Astrocyte (in vitro differentiated cells and primary cell): Measurements from ENCODE around the gene FGF12. TPM values are rescaled to one million over a fixed set of nuclear protein-coding genes. Genes with fewer than 3 reads are reported as not detected.

Source experiments
- DNase-seq: peaks from one replicate; pipeline ENCODE4 v3.0.0-alpha.2; 2010; ENCODE audit warnings: low read depth
- FAIRE-seq: peaks from 2 replicates; lab custom pipeline; 2011; peaks lifted over from hg19 to GRCh38; lab: Jason Lieb, UNC
- H2AFZ ChIP-seq: 2 replicates; pipeline ENCODE4 v1.6.0; 2012; ENCODE audit warnings: low read depth, low read length, inconsistent platforms
- H3K27ac ChIP-seq: 2 replicates; pipeline ENCODE4 v1.5.1; 2011; ENCODE audit warnings: low read depth, low read length, inconsistent platforms
- H3K27me3 ChIP-seq: 2 replicates; pipeline ENCODE4 v1.6.0; 2011; ENCODE audit warnings: low read length, inconsistent platforms; ENCODE audit not compliant: insufficient read depth
- H3K36me3 ChIP-seq: 2 replicates; pipeline ENCODE4 v1.5.1; 2011; ENCODE audit warnings: low read length, inconsistent platforms; ENCODE audit not compliant: insufficient read depth
- H3K4me1 ChIP-seq: 2 replicates; pipeline ENCODE4 v1.5.1; 2011; ENCODE audit warnings: low read length, inconsistent platforms; ENCODE audit not compliant: insufficient read depth
- H3K4me2 ChIP-seq: 2 replicates; pipeline ENCODE4 v1.6.0; 2012; ENCODE audit warnings: low read length, inconsistent platforms
- H3K4me3 ChIP-seq: 2 replicates; pipeline ENCODE4 v1.5.1; 2011; ENCODE audit warnings: low read depth, mild to moderate bottlenecking, low read length, inconsistent platforms; ENCODE audit not compliant: insufficient read depth
- H3K79me2 ChIP-seq: 2 replicates; pipeline ENCODE4 v1.6.0; 2012; ENCODE audit warnings: mild to moderate bottlenecking, low read length, inconsistent platforms; ENCODE audit not compliant: insufficient read depth
- H3K9ac ChIP-seq: 2 replicates; pipeline ENCODE4 v1.6.0; 2012; ENCODE audit warnings: mild to moderate bottlenecking, low read length, inconsistent platforms
- H3K9me3 ChIP-seq: 2 replicates; pipeline ENCODE4 v1.5.1; 2012; ENCODE audit warnings: low read depth, mild to moderate bottlenecking, low read length, inconsistent platforms; ENCODE audit not compliant: insufficient read depth
- H4K20me1 ChIP-seq: 2 replicates; pipeline ENCODE4 v1.6.0; 2012; ENCODE audit warnings: low read length, inconsistent platforms; ENCODE audit not compliant: insufficient read depth
- H3K27ac Mint-ChIP-seq: one replicate; pipeline ENCODE4 v1.8.0; 2021; ENCODE audit warnings: mild to moderate bottlenecking, mixed read lengths; ENCODE audit not compliant: unreplicated experiment
- H3K27me3 Mint-ChIP-seq: one replicate; pipeline ENCODE4 v1.8.0; 2021; ENCODE audit warnings: low read depth, mixed read lengths; ENCODE audit not compliant: unreplicated experiment
- H3K36me3 Mint-ChIP-seq: one replicate; pipeline ENCODE4 v1.8.0; 2021; ENCODE audit warnings: low read depth, mixed read lengths; ENCODE audit not compliant: unreplicated experiment
- H3K4me1 Mint-ChIP-seq: one replicate; pipeline ENCODE4 v1.8.0; 2021; ENCODE audit warnings: low read depth, mixed read lengths; ENCODE audit not compliant: unreplicated experiment
- H3K4me3 Mint-ChIP-seq: one replicate; pipeline ENCODE4 v1.8.0; 2021; ENCODE audit warnings: mild to moderate bottlenecking, moderate library complexity, mixed read lengths; ENCODE audit not compliant: unreplicated experiment
- H3K9me3 Mint-ChIP-seq: one replicate; pipeline ENCODE4 v1.8.0; 2021; ENCODE audit warnings: mild to moderate bottlenecking, mixed read lengths; ENCODE audit not compliant: unreplicated experiment
- EZH2 ChIP-seq: IDR thresholded peaks from 2 replicates; pipeline ENCODE4 v1.6.1; 2012; ENCODE audit warnings: mild to moderate bottlenecking, low read length, inconsistent platforms; ENCODE audit not compliant: insufficient read depth
- total RNA-seq: library from RNA; stranded (reverse); gene quantifications from 2 replicates; pipeline ENCODE4 v1.2.1, GENCODE V29; 2021
- TF ChIP-seq, protein P1 (sequence below): IDR thresholded peaks from 2 replicates; pipeline ENCODE4 v1.5.1; 2011; ENCODE audit warnings: low read depth, mild to moderate bottlenecking, inconsistent platforms, low read length, moderate library complexity; ENCODE audit not compliant: insufficient read depth

Gene FGF12
- total RNA-seq, 1 donor from 2014 or later: 1.4 TPM

DNA sequence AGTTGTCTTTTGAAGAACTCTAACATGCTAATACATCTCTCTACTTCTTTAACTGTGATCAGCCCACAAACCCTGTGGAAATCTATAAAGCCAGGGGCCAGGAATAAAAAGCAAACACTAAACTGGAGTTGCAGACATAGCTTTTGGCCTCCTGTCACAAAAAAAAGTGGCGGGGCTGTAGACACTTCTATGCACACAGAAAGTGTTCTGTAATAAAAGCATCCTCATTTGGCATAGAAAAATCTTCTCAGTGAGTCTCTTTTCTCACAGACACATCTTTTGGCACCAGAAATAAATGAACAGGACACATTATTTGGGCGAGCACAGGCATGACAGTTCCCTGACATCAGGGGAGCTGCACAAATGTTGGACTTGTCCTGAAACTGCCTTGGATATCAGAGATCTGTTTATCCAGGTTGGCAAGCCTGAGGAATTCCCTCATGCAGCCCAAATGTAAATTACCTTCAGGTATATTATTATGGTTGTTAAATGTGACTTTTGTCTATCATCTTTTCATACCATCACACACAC lies 355.4 kb downstream of the FGF12 start:
- no peak overlapping the region for H3K4me3 Mint-ChIP-seq

GRCh38 chr3:192367616-192368015 lies 359.7 kb downstream of the FGF12 start:
- H3K4me2 ChIP-seq: no peak overlapping the region
- no peaks in the 10 kb centered on the region for H3K9me3 Mint-ChIP-seq
- H3K4me3 ChIP-seq: no peak overlapping the region
- no peaks in the 10 kb centered on the region for H3K79me2 ChIP-seq
- no peaks in the 10 kb centered on the region for H3K4me1 ChIP-seq
- no peaks in the 10 kb centered on the region for H4K20me1 ChIP-seq
- FAIRE-seq (no peak), DNase-seq (no peak)
- no peaks in the 10 kb centered on the region for H3K36me3 ChIP-seq
- H3K9ac ChIP-seq: no peak overlapping the region
- H3K4me3 Mint-ChIP-seq: no peak overlapping the region
- H2AFZ ChIP-seq: no peak overlapping the region
- no peaks in the 10 kb centered on the region for H3K9me3 ChIP-seq
- H3K27me3 Mint-ChIP-seq: no peaks in the 10 kb centered on the region
- TF ChIP-seq, protein P1, sequence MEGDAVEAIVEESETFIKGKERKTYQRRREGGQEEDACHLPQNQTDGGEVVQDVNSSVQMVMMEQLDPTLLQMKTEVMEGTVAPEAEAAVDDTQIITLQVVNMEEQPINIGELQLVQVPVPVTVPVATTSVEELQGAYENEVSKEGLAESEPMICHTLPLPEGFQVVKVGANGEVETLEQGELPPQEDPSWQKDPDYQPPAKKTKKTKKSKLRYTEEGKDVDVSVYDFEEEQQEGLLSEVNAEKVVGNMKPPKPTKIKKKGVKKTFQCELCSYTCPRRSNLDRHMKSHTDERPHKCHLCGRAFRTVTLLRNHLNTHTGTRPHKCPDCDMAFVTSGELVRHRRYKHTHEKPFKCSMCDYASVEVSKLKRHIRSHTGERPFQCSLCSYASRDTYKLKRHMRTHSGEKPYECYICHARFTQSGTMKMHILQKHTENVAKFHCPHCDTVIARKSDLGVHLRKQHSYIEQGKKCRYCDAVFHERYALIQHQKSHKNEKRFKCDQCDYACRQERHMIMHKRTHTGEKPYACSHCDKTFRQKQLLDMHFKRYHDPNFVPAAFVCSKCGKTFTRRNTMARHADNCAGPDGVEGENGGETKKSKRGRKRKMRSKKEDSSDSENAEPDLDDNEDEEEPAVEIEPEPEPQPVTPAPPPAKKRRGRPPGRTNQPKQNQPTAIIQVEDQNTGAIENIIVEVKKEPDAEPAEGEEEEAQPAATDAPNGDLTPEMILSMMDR: no peak
- TF ChIP-seq EZH2: no peak
- H3K27ac Mint-ChIP-seq: no peak overlapping the region
- H3K4me1 Mint-ChIP-seq: peaks cover 6% of the 10 kb centered on the region
- H3K27ac ChIP-seq: no peak overlapping the region
- no peaks in the 10 kb centered on the region for H3K36me3 Mint-ChIP-seq
- no peaks in the 10 kb centered on the region for H3K27me3 ChIP-seq

More for the DNA sequence above, 355.4 kb downstream of the FGF12 start:
- H3K36me3 Mint-ChIP-seq: peaks cover 1% of the 10 kb centered on the region
- Histone ChIP-seq H3K9ac (no peak overlapping the region), H3K9me3 (no peaks in the 10 kb centered on the region), H3K4me1 (no peaks in the 10 kb centered on the region), H3K27ac (no peak overlapping the region), H3K27me3 (no peaks in the 10 kb centered on the region), H4K20me1 (no peaks in the 10 kb centered on the region), H2AFZ (no peak overlapping the region), H3K79me2 (no peaks in the 10 kb centered on the region), H3K36me3 (no peaks in the 10 kb centered on the region), H3K4me3 (no peak overlapping the region), H3K4me2 (no peak overlapping the region)
- FAIRE-seq (no peak), DNase-seq (no peak)
- no peaks in the 10 kb centered on the region for H3K9me3 Mint-ChIP-seq
- no peak for TF ChIP-seq EZH2
- TF ChIP-seq, protein P1: no peak
- H3K27ac Mint-ChIP-seq: no peak overlapping the region
- peaks cover 6% of the 10 kb centered on the region for H3K4me1 Mint-ChIP-seq
- H3K27me3 Mint-ChIP-seq: no peaks in the 10 kb centered on the region

DNA sequence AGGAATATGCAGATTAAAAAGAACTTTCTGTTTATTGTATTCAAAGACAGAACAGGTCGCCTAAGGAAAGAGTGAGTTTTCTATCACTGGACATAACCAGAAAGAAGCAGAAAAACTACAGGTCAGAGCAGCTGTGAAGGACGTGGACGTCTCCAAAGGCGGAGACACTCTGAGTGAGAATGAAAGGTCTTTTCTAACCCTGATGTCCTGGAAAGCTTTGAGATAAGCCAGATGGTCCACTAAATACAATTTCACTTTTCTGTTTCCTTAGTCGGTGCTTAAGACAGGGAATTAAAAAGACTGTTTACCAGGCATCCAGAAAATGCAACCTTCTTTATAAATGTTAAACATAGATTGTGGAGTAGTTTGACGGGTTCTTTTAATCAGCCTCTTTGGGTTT lies 360.4 kb downstream of the FGF12 start:
- no peaks in the 10 kb centered on the region for H3K27me3 Mint-ChIP-seq
- Histone ChIP-seq H3K27ac (no peak overlapping the region), H3K4me2 (no peak overlapping the region), H3K79me2 (no peaks in the 10 kb centered on the region), H4K20me1 (no peaks in the 10 kb centered on the region), H3K9ac (no peak overlapping the region), H3K4me3 (no peak overlapping the region), H3K36me3 (no peaks in the 10 kb centered on the region), H3K27me3 (no peaks in the 10 kb centered on the region), H3K9me3 (no peaks in the 10 kb centered on the region), H2AFZ (no peak overlapping the region), H3K4me1 (no peaks in the 10 kb centered on the region)
- peaks cover 5% of the 10 kb centered on the region for H3K4me1 Mint-ChIP-seq
- no peak for DNase-seq
- FAIRE-seq: no peak
- no peaks in the 10 kb centered on the region for H3K36me3 Mint-ChIP-seq
- TF ChIP-seq, protein P1: no peak
- no peak for TF ChIP-seq EZH2
- no peak overlapping the region for H3K27ac Mint-ChIP-seq
- H3K9me3 Mint-ChIP-seq: no peaks in the 10 kb centered on the region
- no peak overlapping the region for H3K4me3 Mint-ChIP-seq
